Measurements from ENCODE around the gene AGPAT2. TPM values are rescaled to one million over a fixed set of nuclear protein-coding genes. Genes with fewer than 3 reads are reported as not detected.

The AGPAT2 gene
- total and polyA plus RNA-seq, 2 of the 4 experiments (the other 2 are of a cell fraction) = 16.1 to 39.5 TPM

- Histone ChIP-seq H3K9ac (ENCODE audit: low read depth, low read length) (no peak overlapping the region), H2BK15ac (ENCODE audit: low read depth, low read length) (no peak overlapping the region), H3K4me2 (ENCODE audit: low read depth, low read length) (no peak overlapping the region), H3K4me3 (ENCODE audit: insufficient read depth, low read depth, low read length) (no peak overlapping the region), H4K20me1 (ENCODE audit: insufficient read depth, low read length) (no peaks in the 10 kb centered on the region), H3K14ac (replicated peaks; ENCODE audit: low read depth, low read length) (no peak overlapping the region), H3K79me1 (ENCODE audit: low read depth in 1 of 2, low read length in 2 of 2) (no peaks in the 10 kb centered on the region), H3K36me3 (ENCODE audit: control insufficient read depth, insufficient read depth, low read length) (no peaks in the 10 kb centered on the region), H4K5ac (ENCODE audit: low read depth, low read length) (no peak overlapping the region), H4K91ac (ENCODE audit: insufficient read depth, low read depth, low read length) (no peak overlapping the region), H2BK20ac (ENCODE audit: low read depth, low read length) (no peak overlapping the region), H3K27me3 (ENCODE audit: control insufficient read depth, insufficient read depth, low read length) (peaks cover 49% of the 10 kb centered on the region), H2AK9ac (replicated peaks; ENCODE audit: low read depth, low read length, poor library complexity) (no peak overlapping the region), H3K9me1 (ENCODE audit: insufficient read depth, low read length) (no peaks in the 10 kb centered on the region), H3K18ac (ENCODE audit: low read depth, low read length) (no peak overlapping the region), H3K9me3 (ENCODE audit: control insufficient read depth, insufficient read depth, low read length) (no peaks in the 10 kb centered on the region), H2AK5ac (ENCODE audit: low read depth, low read length) (no peak overlapping the region), H3K4me1 (ENCODE audit: control insufficient read depth, insufficient read depth, low read length) (peaks cover 4% of the 10 kb centered on the region; the same call in 1 of the 2 replicates), H3K23ac (ENCODE audit: low read depth, low read length) (no peak overlapping the region), H3K27ac (ENCODE audit: insufficient read depth, low read length) (no peak overlapping the region), H3K56ac (ENCODE audit: extremely low read depth, insufficient read depth, low read length) (no peak overlapping the region), H3K4ac (ENCODE audit: low read depth, low read length) (no peak overlapping the region), H2BK5ac (ENCODE audit: low read depth, low read length, poor library complexity, severe bottlenecking) (no peak overlapping the region), H2BK120ac (ENCODE audit: low read depth, low read length) (no peak overlapping the region), H2AFZ (replicated peaks; ENCODE audit: low read length, poor library complexity) (no peak overlapping the region), H4K8ac (ENCODE audit: low read depth in 2 of 2, low read length in 2 of 2) (no peak overlapping the region)
- 73% methylated on average over 6 of the region's 13 CpGs; no CpG with 5 or more reads in 1 of the 2 experiments for WGBS, 2 experiments (ENCODE audit: extremely low coverage in 2 of 2, insufficient read length in 1 of 2)
- dilution Hi-C loops (cut with HindIII; ENCODE audit: low sequenced_read_pairs, unreplicated experiment) = no loop called here
- no TSS peak for BruUV-seq (replicated peaks)
- ATAC-seq (ENCODE audit: low read depth) (no peak), DNase-seq (no peak)
- POLR2A ChIA-PET (ENCODE audit: unreplicated experiment) = interaction anchor here (0.6 kb wide), 1 partner anchor 47 kb away, joined by 5 read pairs; no protein-coding TSS in a partner anchor
- intact Hi-C loops (cut with micrococcal nuclease) = no loop called here
- CTCF ChIA-PET = no interaction called here
- no peak for TF ChIP-seq CTCF (conservative IDR thresholded peaks at IDR 0.05; ENCODE audit: low read depth, low read length)
- TF ChIP-seq MXI1 (IDR thresholded peaks at IDR 0.05; ENCODE audit: borderline replicate concordance, low read depth, low read length) = no peak
- TF ChIP-seq RCOR1 (IDR thresholded peaks at IDR 0.05; ENCODE audit: insufficient replicate concordance, low read length) = no peak
- no peak for TF ChIP-seq RAD21 (IDR thresholded peaks at IDR 0.05; ENCODE audit: low read length)
- TF ChIP-seq POLR2A (IDR thresholded peaks at IDR 0.05; ENCODE audit: low read depth, low read length) = no peak
- no peak for TF ChIP-seq BHLHE40 (IDR thresholded peaks at IDR 0.05; ENCODE audit: low read depth, low read length)
- TF ChIP-seq MAZ (IDR thresholded peaks at IDR 0.05; ENCODE audit: borderline replicate concordance, low read depth, low read length) = no peak
- TF ChIP-seq USF2 (IDR thresholded peaks at IDR 0.05; ENCODE audit: low read depth, low read length) = no peak
- no peak for TF ChIP-seq FOS (IDR thresholded peaks at IDR 0.05; ENCODE audit: low read depth, low read length)
- TF ChIP-seq MAFK (IDR thresholded peaks at IDR 0.05; ENCODE audit: low read depth, low read length) = no peak
- TF ChIP-seq NFE2L2 (IDR thresholded peaks at IDR 0.05; ENCODE audit: low read depth, low read length) = no peak
- in situ Hi-C loops (cut with MboI; ENCODE audit: low sequenced_read_pairs) = no loop called here
Measured at GRCh38 chr9:136660971-136661550, 26.2 kb downstream of the AGPAT2 start.

All from IMR-90 (cell line).